SH-SY5Y (cell line): ENCODE results near the gene COL8A1.

Source experiments
- GATA2 ChIP-seq: IDR thresholded peaks from 2 replicates; pipeline ENCODE4 v1.6.1; 2011; ENCODE audit warnings: mild to moderate bottlenecking, low read depth, low read length
- GATA3 ChIP-seq: IDR thresholded peaks from 2 replicates; pipeline ENCODE4 v1.6.1; 2011; ENCODE audit warnings: low read depth, mild to moderate bottlenecking, low read length, moderate library complexity

- no peak for TF ChIP-seq GATA2
- TF ChIP-seq GATA3 = no peak
Observed at GRCh38 chr3:99757966-99758365, 119.6 kb downstream of the COL8A1 start.
